Liver (tissue), 9 donors: ENCODE measurements around the gene IGDCC3. TPM values are rescaled to one million over a fixed set of nuclear protein-coding genes. Genes with fewer than 3 reads are reported as not detected.

Experiments used
- DNase-seq: peaks from one replicate; pipeline ENCODE4 v3.0.0-alpha.2; 2017; ENCODE audit warnings: low spot score
- H3K27ac ChIP-seq, 2 donors: one replicate each; pipeline ENCODE4 v1.7.0; 2013; ENCODE audit warnings: inconsistent platforms in 2 of 2, low read length in 2 of 2, control low read depth in 1 of 2, low read depth in 1 of 2, mild to moderate bottlenecking in 1 of 2
- H3K27me3 ChIP-seq, 4 donors: one replicate each; pipeline versions ENCODE4 v1.6.1 to v1.7.0; 2013; ENCODE audit warnings: low read length in 3 of 4, inconsistent platforms in 1 of 4, mild to moderate bottlenecking in 1 of 4, moderate library complexity in 1 of 4; ENCODE audit not compliant: control insufficient read depth in 4 of 4, insufficient read depth in 4 of 4
- H3K36me3 ChIP-seq, 4 donors: one replicate each; pipeline versions ENCODE4 v1.6.1 to v1.7.0; 2013; ENCODE audit warnings: low read length in 3 of 4, mild to moderate bottlenecking in 3 of 4, low read depth in 1 of 4, moderate library complexity in 1 of 4; ENCODE audit not compliant: control insufficient read depth in 4 of 4, insufficient read depth in 3 of 4
- H3K4me1 ChIP-seq, 4 donors: one replicate each; pipeline versions ENCODE4 v1.6.1 to v1.7.0; 2013; ENCODE audit warnings: low read length in 3 of 4, mild to moderate bottlenecking in 3 of 4, moderate library complexity in 1 of 4; ENCODE audit not compliant: control insufficient read depth in 4 of 4, insufficient read depth in 4 of 4
- H3K4me3 ChIP-seq, 3 donors: one replicate each; pipeline versions ENCODE4 v1.6.1 to v1.7.0; 2013; ENCODE audit warnings: low read length in 3 of 3, control low read depth in 1 of 3, low read depth in 1 of 3, mild to moderate bottlenecking in 1 of 3
- H3K9ac ChIP-seq, 2 donors: one replicate each; pipeline ENCODE4 v1.7.0; 2013; ENCODE audit warnings: low read length in 2 of 2, mild to moderate bottlenecking in 2 of 2, moderate library complexity in 2 of 2, control low read depth in 1 of 2, low read depth in 1 of 2
- H3K9me3 ChIP-seq, 4 donors: one replicate each; pipeline versions ENCODE4 v1.6.1 to v1.7.0; 2013; ENCODE audit warnings: low read length in 3 of 4; ENCODE audit not compliant: control insufficient read depth in 4 of 4
- EGR1 ChIP-seq, 2 donors: IDR thresholded peaks; 2 replicates each; pipeline ENCODE4 v1.6.1; 2016 to 2018; ENCODE audit warnings: antibody characterized with exemption in 2 of 2, low read depth in 2 of 2
- FOXA1 ChIP-seq: IDR thresholded peaks from 2 replicates; pipeline ENCODE4 v1.6.1; 2016; ENCODE audit warnings: antibody characterized with exemption
- GABPA ChIP-seq, 2 donors: IDR thresholded peaks in 1 of 2; conservative IDR thresholded peaks in 1 of 2; 2 replicates each; pipeline ENCODE4 v1.6.1; 2016; ENCODE audit warnings: antibody characterized with exemption in 2 of 2, mild to moderate bottlenecking in 1 of 2, moderate library complexity in 1 of 2
- HNF4G ChIP-seq: IDR thresholded peaks from 2 replicates; pipeline ENCODE4 v1.6.1; 2016; ENCODE audit warnings: antibody characterized with exemption
- JUND ChIP-seq, 2 donors: IDR thresholded peaks; 2 replicates each; pipeline ENCODE4 v1.6.1; 2016; ENCODE audit warnings: antibody characterized with exemption in 2 of 2
- NR2F2 ChIP-seq: IDR thresholded peaks from 2 replicates; pipeline ENCODE4 v1.6.1; 2016; ENCODE audit warnings: antibody characterized with exemption
- RAD21 ChIP-seq, 2 donors: IDR thresholded peaks; 2 replicates each; pipeline ENCODE4 v1.6.1; 2016; ENCODE audit warnings: antibody characterized with exemption in 2 of 2, mild to moderate bottlenecking in 2 of 2
- REST ChIP-seq: IDR thresholded peaks from 2 replicates; pipeline ENCODE4 v1.6.1; 2016; ENCODE audit warnings: antibody characterized with exemption, mild to moderate bottlenecking
- RXRA ChIP-seq, 2 donors: IDR thresholded peaks; 2 replicates each; pipeline ENCODE4 v1.6.1; 2017 to 2018; ENCODE audit warnings: antibody characterized with exemption in 2 of 2, mild to moderate bottlenecking in 1 of 2
- TAF1 ChIP-seq: conservative IDR thresholded peaks from 2 replicates; pipeline ENCODE4 v1.6.1; 2016; ENCODE audit warnings: antibody characterized with exemption, mild to moderate bottlenecking
- YY1 ChIP-seq: IDR thresholded peaks from 2 replicates; pipeline ENCODE4 v1.6.1; 2016; ENCODE audit warnings: antibody characterized with exemption, mild to moderate bottlenecking
- WGBS: extraction: QIAGEN DNeasy Blood & Tissue Kit; methylation state at CpG from one replicate; pipeline ENCODE4 v1.1.7; 2013; 5-methylcytosine and 5-hydroxymethylcytosine counted together
- polyA plus RNA-seq, 2 donors: library from polyadenylated mRNA; stranded (reverse) in 1 of 2; unstranded in 1 of 2; fragments of 200-250 nt in 1 of 2; fragments of >200 nt in 1 of 2; fragmentation: Nextera tagmentation in 1 of 2; extraction: Ambion mirVana in 1 of 2; gene quantifications; one replicate each; pipeline versions ENCODE4 v1.2.1 to v1.2.3, GENCODE V29; 2013 to 2015
- total RNA-seq, 2 donors: library from RNA; depleted of rRNA; stranded (reverse); fragments of >200 nt; gene quantifications; one replicate each; pipeline ENCODE4 v1.2.3, GENCODE V29; 2014
- TF ChIP-seq, protein P1 (sequence below): IDR thresholded peaks from 2 replicates; pipeline ENCODE4 v1.6.1; 2016; ENCODE audit warnings: antibody characterized with exemption
- donor health status: healthy.
- donor health status: healthy.
- donor health status: healthy.
- donor health status: healthy.
- donor health status: healthy.

IGDCC3 gene
- total and polyA plus RNA-seq, 4 donors: 1.5 TPM; not detected in 3

DNA sequence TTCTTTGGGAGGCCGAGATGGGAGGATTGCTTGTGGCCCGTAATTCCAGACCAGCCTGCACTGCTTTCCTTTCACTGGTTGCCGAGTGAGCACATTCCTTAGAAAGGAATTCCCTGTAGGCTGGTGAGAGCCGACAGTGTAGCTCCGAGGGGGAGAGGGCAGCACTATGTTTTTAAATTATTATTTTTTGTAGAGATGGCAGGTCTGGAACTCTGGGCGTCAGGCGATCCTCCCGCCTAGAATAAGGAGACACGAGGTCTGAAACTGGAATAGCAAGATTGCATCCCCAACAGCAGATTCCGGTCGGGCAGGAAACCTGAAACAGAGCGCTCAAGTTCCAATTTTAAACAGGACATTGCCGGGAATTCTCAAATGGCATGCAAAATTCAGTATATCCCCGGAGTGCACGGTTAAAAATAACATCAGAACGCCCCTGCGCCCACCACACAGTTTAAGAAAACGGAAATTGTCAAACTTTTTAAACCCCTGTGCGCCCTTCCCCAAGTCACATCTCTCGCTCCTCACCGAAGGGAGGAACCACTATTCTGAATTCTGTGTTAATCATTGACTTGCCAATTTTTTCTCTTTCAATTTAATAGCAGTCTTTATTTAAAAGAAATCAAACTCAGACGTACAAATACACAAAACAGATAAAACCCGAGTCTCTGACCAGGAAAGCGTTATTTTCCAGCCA, 74.0 kb downstream of the IGDCC3 start:
- peak overlapping the region; percentile 84 to 94 for H3K9ac ChIP-seq
- H3K27me3 ChIP-seq: no peaks in the 10 kb centered on the region
- H3K36me3 ChIP-seq: no peaks in the 10 kb centered on the region
- no peaks in the 10 kb centered on the region for H3K9me3 ChIP-seq
- peaks cover 0 to 24% (median 15%) of the 10 kb centered on the region in 4 donors for H3K4me1 ChIP-seq
- peak overlapping the region; percentile 46 to 69 (median 68) for H3K4me3 ChIP-seq
- no peak for DNase-seq
- WGBS: under 1% methylated on average over 24 of the region's 24 CpGs
- TF ChIP-seq EGR1 (IDR thresholded peaks at IDR 0.05; ENCODE audit: low read depth in 2 of 2): no peak
- no peak for TF ChIP-seq TAF1
- no peak for TF ChIP-seq NR2F2
- no peak for TF ChIP-seq FOXA1
- TF ChIP-seq, protein P1, sequence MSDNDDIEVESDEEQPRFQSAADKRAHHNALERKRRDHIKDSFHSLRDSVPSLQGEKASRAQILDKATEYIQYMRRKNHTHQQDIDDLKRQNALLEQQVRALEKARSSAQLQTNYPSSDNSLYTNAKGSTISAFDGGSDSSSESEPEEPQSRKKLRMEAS: peak; percentile 75
- TF ChIP-seq RAD21 (IDR thresholded peaks at IDR 0.05): no peak
- TF ChIP-seq YY1: no peak
- peak overlapping the region; percentile 93 to 97 for H3K27ac ChIP-seq

GRCh38 chr15:65302061-65302460, 75.7 kb downstream of the IGDCC3 start:
- no peak overlapping the region for H3K9ac ChIP-seq
- H3K4me3 ChIP-seq: no peak overlapping the region
- no peak overlapping the region for H3K27ac ChIP-seq
- H3K9me3 ChIP-seq: no peaks in the 10 kb centered on the region
- H3K36me3 ChIP-seq: no peaks in the 10 kb centered on the region
- no peak for DNase-seq
- no peaks in the 10 kb centered on the region for H3K27me3 ChIP-seq
- WGBS: 86% methylated on average over 24 of the region's 24 CpGs
- H3K4me1 ChIP-seq: peaks cover 0 to 24% (median 17%) of the 10 kb centered on the region in 4 donors
- no peak for TF ChIP-seq NR2F2
- TF ChIP-seq TAF1: no peak
- no peak for TF ChIP-seq RAD21 (IDR thresholded peaks at IDR 0.05)
- TF ChIP-seq JUND (IDR thresholded peaks at IDR 0.05): no peak

DNA sequence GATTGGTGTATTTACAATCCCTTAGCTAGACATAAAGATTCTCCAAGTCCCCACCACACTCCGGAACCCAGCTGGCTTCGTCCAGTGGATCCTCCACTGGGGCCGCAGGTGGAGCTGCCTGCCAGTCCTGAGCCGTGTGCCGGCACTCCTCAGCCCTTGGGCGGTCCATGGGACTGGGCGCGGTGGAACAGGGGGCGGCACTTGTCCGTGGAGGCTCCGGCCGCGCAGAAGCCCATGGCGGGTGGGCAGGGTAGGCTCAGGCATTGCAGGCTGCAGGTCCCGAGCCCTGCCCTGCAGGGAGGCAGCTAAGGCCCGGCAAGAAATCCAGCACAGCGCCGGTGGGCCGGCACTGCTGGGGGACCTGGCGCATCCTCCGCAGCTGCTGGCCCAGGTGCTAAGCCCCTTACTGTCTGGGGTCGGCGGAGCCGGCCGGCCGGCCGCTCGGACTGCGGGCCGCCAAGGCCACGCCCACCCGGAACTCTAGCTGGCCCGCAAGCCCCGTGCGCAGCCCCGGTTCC, 76.8 kb downstream of the IGDCC3 start:
- no peak overlapping the region for H3K27ac ChIP-seq
- DNase-seq: no peak
- TF ChIP-seq RXRA (IDR thresholded peaks at IDR 0.05) (no peak), GABPA (IDR thresholded peaks at IDR 0.05 in 1 of 2, conservative IDR thresholded peaks at IDR 0.05 in 1 of 2) (no peak), REST (no peak), TAF1 (no peak), HNF4G (no peak)
- TF ChIP-seq, protein P1: no peak

More for the DNA sequence above, 76.8 kb downstream of the IGDCC3 start:
- WGBS: 94% methylated on average over 36 of the region's 36 CpGs
- no peaks in the 10 kb centered on the region for H3K9me3 ChIP-seq
- peaks cover 0 to 24% (median 16%) of the 10 kb centered on the region in 4 donors for H3K4me1 ChIP-seq
- no peak overlapping the region for H3K9ac ChIP-seq
- H3K36me3 ChIP-seq: no peaks in the 10 kb centered on the region
- H3K27me3 ChIP-seq: no peaks in the 10 kb centered on the region
- no peak overlapping the region for H3K4me3 ChIP-seq
